ENCODE results near the gene TTBK1.

The TTBK1 gene

DNA sequence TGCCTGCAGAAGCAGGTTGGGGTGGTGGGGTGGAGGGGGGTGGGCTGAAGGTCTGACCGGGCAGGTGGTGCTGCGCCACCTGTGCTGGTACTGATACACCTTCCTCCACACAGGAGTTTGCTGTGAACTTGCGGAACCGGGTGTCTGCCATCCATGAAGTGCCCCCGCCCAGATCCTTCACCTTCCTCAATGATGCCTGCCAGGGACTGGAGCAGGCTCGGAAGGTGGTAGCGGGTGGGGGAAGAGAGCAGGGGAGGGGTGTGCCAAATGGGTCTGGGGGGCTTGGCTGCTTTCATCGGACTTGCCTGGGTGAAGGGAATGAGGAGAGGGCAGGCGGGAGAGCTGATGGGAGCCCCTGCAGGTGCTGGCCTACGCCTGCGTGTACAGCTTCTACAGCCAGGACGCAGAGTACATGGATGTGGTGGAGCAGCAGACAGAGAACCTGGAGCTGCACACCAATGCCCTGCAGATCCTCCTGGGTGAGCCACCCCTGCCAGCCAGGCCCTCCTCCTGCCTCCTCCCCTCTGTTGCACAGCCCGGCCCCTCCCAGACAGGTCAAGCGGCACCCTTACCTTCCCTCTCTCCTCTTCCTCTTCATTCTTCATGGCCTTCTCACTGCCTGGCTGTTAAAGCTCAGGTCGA lies 20.7 kb upstream of the TTBK1 start:
- DNase-seq (ENCODE audit: low read depth in 2 of 2, low spot score in 1 of 2) = no peak

DNA sequence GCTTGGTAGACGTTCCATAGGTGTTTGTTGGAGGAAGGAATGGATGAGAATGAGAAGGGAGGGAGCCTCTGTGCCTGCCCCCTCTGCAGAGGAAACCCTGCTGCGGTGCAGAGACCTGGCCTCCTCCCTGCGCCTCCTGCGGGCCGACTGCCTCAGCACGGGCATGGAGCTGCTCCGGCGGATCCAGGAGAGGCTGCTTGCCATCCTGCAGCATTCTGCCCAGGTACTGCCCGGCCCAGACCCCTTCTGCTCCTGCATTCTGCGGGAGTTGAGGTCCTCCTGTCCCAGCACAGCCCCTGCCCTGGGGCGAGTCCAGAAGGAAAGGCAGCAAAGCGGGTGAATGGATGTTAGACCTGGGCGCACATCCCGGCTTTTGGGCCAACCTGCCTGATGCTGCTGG lies 20.1 kb upstream of the TTBK1 start:
- DNase-seq (ENCODE audit: low read depth in 2 of 2, low spot score in 1 of 2) = no peak

DNA sequence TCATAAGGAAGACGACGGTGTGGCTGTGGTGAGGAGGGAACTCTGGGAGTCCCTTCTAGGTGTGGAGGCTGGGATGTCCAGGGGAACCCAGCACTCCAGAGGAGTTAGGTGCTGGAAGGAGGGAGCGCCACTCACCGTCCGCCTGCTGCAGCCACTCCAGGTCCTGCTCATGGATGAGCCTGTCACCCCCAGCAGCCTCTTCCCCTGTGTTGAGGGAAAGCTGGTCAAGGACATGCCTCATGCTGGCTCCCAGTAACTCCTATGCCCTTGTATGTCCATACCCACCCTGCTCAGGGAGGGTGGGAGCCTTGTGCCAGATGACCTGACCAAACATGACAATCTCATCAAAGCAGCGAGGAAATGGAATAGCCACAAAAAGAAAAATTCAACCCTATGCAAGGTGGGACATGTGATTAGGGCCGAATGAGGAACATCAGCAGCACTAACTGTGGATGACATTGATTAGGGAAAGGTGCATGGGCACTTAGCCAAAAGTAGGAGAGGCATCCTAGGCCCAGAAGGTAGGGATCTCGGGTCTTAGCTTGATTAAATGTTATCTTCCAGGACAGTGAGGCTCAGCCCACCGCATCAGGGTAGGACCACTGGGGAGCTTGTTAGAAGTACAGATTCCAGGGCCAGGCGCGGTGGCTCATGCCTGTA lies 17.0 kb upstream of the TTBK1 start:
- DNase-seq (ENCODE audit: low read depth in 2 of 2, low spot score in 1 of 2) = no peak

DNA sequence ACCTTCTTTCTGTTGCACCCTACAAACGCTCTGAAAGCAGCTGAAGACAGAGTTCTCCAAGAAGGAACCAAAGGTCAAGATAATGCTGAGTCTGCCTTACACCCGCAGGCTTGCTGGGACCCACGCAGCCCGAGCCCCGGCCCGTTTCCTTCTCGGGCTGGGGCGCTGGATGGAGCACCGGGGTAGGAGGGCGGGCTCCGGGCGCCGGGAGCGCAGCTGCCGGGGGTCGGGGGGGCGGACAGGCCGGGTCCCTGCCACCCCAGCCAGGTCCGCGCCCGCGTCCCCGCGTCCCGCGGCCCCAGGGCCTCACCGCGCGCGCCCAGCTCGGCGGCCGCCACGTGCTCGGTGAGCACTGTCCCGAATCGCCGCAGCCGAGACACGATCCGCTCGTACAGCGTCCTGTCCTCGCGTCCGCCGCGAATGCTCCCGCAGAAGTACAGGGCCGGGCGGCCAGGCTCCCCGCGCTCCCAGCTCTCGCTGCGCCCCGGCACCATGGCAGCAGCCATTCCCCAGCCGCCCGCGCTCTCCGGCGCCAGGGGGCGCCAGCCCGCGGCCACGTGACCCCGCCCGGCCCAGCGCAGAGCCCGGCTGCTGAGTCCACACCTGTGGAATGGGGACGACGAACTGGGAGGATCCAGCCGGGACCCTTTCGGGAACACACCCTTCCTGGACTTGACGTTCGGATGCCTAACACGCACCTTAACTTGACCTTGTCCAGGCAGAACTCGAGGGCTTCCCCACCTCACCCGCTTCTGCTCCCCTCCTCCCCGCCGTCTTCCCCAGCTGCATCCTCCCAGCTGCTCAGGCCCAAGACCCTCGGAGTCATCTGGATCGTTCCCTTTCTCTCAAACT lies 14.1 kb upstream of the TTBK1 start, which contains the start of gene DNPH1:
TSS of gene DNPH1 (minus strand) at position 531 of the 852 bp plus-strand sequence. CDS start at position 506, 25 bp downstream.
- DNase-seq (ENCODE audit: low read depth in 2 of 2, low spot score in 1 of 2) = peak; percentile 41 to 50

DNA sequence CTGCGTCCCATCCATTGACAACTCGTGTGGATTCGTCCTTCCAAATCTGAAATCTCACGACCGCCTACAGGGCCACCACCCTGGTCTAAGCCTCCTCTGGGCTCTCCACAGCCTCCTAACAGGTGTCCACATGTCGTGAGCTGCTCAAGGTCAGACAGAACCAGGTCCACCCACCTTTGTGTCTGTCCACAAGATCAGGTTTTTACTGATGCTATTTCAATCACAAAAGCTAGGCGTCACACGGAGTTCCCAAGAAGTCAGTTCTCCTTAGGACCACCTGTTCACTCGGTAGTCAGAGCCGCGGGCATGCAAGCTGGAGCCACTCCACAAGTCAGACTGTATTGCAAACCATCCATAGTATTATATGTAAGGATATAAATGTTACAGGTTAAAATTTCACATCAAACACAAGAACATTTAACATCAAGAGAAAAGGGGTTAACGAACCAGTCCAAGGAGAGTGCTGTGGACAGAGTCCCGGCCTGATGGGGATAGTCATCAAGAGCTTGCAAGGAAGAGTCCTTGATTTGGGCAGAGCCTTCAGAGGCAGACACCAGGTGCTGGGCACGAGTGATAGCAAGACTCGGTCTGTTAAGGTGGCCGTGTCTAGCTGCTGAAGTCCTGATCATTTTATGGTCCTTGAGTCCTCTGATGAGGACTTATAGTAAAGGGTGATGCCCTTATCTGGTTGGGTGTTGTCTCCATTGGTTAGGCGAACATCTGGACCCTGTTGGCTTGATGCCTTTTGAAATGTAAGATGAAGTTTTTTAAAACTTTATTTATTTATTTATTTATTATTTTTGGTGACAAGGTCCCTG lies 13.3 kb upstream of the TTBK1 start:
- DNase-seq (ENCODE audit: low read depth in 2 of 2, low spot score in 1 of 2) = no peak

DNA sequence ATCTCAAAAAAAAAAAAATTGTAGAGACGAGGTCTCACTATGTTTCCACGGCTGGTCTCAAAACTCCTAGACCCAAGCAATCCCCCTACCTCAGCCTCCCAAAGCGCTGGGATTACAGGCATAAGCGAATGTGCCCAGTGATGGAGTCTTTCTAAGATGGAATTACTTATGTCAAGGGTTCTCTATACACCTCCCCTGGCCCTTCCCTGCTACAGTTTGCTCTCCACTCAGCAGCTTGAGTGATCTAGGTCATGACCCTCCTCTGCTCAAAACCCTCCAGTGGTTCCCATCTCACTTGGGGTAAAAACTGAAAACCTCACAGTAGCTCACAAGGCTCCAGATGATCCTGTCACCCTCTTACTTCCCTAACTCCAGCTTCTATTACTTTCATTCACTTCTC lies 12.2 kb upstream of the TTBK1 start:
- no peak for DNase-seq (ENCODE audit: low read depth in 2 of 2, low spot score in 1 of 2)

DNA sequence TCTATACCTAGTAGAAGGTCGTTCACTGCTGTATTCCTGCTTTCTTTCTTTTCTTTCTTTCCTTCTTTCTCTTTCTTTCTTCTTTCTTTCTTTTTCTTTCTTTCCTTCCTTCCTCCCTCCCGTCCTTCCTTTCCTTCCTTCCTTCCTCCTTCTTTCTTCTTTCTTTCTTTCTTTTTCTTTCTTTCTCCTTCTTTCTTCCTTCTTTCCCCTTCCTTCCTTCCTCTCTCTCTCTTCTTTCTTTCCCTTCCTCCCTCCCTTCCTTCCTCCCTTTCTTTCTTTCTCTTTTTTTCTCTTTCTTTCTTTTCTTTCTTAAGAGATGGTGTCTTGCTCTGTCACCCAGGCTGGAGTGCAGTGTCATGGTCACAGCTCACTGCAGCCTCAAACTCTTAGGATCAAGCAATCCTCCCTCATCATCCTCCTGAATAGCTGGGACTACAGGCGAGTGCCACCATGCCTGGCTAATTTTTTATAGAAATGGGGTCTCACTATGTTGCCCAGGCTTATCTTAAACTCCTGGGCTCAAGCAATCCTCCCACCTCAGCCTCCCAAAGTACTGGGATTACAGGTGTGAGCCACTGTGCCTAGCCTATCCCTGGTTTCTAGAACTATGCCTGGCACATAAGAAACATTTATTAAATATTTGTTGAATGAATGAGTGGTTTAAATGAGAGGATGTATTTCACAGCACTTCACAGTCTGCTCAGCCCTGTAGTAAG lies 11.4 kb upstream of the TTBK1 start:
- DNase-seq (ENCODE audit: low read depth in 2 of 2, low spot score in 1 of 2) = no peak

DNA sequence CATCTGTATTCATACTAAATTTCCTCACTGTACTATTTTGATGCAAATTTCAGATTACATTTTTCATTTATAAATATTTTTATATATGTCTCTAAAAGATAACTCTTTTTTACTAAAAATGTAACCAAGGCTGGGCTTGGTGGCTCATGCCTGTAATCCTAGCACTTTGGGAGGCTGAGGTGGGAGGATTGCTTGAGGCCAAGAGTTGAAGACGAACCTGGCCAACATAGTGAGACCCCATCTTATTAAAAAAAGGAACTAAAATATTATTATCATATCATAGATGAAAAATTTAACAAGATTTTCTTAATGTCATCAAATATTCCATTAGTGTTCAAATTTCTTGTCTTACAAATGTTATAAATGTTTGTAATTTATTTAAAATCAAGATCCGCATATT lies 7.4 kb upstream of the TTBK1 start:
- DNase-seq (ENCODE audit: low read depth in 2 of 2, low spot score in 1 of 2) = no peak

DNA sequence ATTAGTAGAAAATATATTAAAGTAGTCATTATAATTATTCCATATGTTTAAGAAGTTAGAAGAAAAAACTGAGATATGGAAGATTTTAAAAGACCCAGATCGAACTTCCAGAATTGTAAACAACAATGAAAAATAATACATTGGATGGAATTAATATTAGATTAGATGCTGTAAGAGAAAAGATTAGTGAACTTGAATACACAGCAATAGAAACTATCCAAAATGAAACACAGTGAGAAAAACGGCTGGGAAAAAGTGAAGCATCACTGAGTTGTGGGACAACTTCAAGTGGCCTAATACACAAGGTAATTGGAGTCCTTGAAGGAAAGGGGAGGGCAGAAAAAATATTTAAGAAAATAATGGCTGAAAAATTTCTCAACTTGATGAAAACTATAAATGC lies 4.2 kb upstream of the TTBK1 start:
- DNase-seq (ENCODE audit: low read depth in 2 of 2, low spot score in 1 of 2) = no peak

DNA sequence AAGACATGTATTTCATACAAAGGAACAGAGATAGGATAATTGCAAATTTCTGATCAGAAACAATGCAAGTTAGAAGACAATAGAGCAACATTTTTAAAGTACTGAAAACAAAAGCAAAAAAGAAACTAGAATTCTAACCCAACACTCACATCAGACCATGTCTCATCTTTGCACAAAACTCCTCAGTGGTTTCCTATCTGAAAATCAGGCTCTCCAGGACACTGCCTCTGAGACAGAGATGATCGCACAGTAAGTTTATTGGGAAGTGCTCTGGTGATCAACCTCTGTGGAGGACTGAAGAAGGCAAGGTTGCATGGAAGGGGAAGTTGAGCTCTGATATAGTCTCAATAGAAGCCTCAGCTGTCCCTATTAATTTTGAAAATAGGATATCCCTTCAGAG lies 2.3 kb upstream of the TTBK1 start:
- no peak for DNase-seq (ENCODE audit: low read depth in 2 of 2, low spot score in 1 of 2)

DNA sequence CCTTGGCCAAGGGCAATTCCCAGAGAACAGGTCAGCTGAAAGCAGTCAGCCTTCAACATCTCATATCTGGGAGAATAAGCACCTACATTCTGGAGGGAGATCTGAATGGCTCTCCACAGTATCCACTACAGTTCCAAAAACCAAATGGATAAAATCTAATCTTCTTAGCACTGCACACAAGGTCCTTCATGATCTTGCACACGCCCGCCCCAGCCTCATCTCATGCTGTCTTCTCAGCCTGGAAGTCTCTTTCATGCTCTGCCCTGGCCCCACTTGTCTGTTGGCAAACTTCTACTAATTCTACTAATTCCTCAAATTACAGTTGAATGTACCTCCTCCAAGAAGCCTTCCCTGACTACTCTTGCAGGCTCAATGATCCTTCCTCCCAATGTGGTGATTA lies 1.8 kb upstream of the TTBK1 start:
- no peak for DNase-seq (ENCODE audit: low read depth in 2 of 2, low spot score in 1 of 2)

DNA sequence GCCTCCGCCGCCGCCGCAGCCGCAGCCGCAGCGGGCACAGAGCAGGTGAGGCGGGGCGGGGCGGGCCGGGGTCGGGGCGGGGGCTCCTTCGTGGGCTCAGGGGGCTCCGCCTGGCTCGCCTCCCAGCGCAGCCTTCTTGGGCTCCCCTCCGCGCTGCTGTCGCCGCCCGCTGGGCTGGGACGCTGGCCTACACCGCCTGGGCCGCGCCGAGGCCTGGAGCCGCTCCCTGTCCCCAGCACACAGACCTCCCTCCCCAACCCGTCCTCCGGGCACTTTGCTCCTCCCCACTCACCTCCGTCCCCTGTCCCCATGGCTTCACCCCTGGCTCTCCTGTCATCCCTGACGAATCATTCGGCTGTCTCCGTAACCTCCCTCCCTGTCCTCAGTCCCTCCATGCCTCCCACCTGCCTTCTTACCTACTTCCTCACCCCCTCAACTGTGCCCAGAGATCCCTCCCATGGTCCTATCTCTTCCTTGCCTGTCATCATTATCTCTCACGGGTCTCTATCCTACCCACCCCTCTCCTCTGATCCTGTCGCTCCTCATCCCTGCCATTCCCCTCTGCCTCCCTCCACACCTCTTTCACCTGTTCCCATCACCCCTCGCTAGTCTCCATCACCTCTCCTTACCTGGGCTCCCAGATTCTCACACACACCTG lies 512 bp downstream of the TTBK1 start:
- DNase-seq (ENCODE audit: low read depth in 2 of 2, low spot score in 1 of 2) = no peak

DNA sequence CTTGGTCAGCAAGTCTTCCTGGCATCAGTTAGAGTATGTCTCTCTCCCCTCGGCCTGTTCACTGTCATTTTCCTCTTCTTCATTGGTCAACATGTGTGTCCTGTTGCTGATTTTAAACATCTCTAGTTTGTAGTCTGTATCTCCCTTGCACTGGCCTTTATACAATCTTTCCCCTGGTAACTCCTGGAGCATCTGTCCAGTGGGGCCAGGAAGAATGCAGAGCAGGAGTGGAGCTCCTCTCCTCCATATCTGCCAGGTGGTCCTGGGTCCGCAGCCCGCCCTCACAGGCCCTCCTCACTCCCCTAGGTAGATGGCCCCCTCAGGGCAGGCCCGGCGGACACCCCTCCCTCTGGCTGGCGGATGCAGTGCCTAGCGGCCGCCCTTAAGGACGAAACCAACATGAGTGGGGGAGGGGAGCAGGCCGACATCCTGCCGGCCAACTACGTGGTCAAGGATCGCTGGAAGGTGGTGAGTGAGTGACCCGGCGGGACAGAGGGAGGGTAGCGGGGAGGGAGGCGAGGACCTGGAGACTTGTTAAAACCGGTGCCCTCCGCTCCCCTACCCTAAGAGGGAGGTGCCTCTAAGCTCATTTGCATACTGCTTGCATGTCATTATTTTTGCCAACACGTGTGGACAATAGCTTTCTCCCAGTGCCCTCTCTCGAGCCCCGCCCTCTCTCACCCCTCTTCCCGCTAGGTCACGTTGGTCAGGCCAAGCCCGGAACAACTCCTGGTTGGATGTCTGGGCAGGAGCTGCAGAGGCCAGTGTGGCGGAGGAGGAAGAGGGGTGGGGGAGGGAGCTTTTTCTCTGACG lies 3.2 kb downstream of the TTBK1 start:
- no peak for DNase-seq (ENCODE audit: low read depth in 2 of 2, low spot score in 1 of 2)

DNA sequence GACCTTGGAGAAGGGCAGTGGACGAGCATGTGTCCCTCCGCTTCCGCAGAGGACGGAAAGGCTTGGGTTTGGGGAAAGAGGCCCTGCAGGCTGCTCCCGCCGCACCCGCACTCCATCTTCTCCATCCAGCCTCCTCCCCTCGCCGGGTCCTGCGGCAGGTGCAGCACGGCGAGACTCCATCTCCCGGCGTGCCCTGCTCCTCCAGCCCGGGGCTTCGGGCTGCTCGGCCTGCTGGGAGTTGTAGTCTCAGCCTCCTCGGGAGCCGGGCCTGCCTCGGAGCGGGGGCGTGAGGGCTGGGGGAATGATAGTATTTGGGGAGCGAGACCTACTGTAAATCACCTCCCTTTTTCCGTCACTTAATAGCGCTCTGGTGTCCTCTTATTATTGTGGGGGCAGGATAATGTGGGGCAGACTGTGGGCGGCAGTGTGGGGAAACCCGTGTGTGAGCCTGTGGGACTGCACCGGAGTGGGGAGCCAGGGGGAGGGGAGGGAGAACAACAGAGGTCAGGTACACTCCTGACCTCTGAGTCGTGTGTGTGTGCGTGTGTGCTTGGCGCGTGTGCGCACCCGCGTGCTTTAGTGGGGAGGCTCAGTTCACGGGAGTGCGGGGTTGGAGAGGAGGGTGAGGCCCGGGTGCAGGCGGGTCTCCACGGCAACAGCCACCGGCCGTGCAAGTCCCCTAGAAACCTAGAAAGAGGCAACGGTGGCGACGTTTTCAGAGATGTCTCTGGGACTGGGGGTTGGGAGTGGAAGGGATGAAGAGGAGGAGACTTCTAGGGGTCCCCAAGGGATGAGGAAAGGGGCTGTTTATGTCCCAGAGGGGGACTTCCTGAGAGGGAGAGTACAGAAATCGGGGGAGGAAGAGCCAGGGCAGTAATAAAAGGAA lies 4.1 kb downstream of the TTBK1 start:
- DNase-seq (ENCODE audit: low read depth in 2 of 2, low spot score in 1 of 2) = peak; percentile 56 to 62

DNA sequence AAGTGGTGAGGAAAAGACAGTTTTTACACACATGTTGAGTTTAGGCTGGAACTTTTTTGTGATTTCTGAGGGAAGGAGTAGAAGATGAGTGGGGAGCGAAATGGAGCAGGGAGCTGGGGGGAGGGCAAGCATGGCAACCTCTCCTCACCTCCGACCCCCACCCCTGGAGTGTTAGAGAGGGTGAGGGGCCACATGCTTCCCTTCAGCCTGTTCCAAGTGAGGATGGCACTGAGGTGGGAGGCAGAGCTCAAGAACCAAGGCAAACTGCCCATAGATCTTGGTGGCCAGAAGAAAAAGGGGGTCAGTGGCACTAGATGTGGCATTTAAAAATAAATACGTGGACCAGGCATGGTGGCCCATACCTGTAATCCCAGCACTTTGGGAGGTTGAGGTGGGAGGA lies 4.8 kb downstream of the TTBK1 start:
- DNase-seq (ENCODE audit: low read depth in 2 of 2, low spot score in 1 of 2) = no peak

DNA sequence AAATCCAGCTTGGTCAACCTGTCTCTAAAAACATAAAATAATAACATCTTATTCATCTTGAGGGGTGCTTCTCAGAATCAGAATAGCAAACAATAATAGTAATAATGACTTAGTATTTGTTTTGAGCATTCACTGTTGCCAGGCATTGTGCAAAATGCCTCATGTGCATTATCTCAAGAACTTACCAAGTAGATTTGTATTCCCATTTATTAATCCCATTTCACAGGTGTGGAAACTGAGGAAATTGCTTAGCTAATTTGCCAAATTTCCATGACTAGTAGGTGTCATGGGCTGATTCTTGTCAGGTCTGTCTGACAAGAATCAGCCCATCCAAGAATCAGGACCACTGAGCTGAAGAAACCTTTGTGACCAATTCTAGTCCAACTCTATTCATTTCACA lies 5.5 kb downstream of the TTBK1 start:
- DNase-seq (ENCODE audit: low read depth in 2 of 2, low spot score in 1 of 2) = no peak

DNA sequence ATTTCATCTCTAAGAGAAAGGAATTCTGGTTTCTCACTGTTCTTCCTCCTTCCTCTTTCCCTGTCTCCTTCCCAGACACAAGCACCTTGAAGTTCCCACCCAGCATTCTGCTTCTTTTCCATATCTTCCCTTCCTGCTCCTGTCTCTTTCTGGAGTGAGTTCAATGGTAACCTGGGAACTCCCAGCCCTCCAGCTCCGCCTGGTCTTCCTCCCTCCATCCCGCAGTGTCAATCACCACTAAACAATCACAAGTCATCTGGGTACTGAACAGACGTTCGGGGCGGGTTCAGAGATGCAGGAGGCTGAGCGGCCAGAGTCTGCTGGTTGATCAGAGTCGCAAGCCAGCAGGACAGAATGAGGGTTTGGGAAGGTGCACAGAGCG lies 7.7 kb downstream of the TTBK1 start:
- no peak for DNase-seq (ENCODE audit: low read depth in 2 of 2, low spot score in 1 of 2)

DNA sequence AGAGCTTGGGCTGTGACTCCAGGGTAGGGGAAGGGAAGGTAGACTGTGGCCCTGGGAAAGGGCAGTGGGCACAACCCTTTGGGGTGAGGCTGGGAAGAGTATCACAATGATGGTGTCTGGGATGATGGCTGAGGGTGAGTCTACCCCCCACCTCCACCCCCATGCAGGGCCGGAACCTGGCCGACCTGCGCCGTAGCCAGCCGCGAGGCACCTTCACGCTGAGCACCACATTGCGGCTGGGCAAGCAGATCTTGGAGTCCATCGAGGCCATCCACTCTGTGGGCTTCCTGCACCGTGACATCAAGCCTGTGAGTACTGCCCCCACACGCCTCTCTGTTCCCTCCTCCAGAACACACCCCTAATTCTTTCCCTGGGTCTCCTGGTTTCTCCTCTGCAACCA lies 10.1 kb downstream of the TTBK1 start:
- no peak for DNase-seq (ENCODE audit: low read depth in 2 of 2, low spot score in 1 of 2)
